HG03342 (cell line): Measurements from ENCODE around the gene MED13L.
A peak's percentile ranks its signal among the peaks of the same experiment; 100 is the strongest.

Experiments used
- ATAC-seq: cut with Tn5 transposase; IDR thresholded peaks from one replicate; pipeline ENCODE4 v1.9.1; 2021; ENCODE audit warnings: mild to moderate bottlenecking, moderate library complexity; ENCODE audit not compliant: unreplicated experiment

The MED13L gene

GRCh38 chr12:116277467-116278278 lies at the start of gene MED13L:
Gene MED13L (minus strand): TSS chr12:116277693. CDS start chr12:116277131, 562 bp downstream.
- ATAC-seq, result peak; percentile 78

DNA sequence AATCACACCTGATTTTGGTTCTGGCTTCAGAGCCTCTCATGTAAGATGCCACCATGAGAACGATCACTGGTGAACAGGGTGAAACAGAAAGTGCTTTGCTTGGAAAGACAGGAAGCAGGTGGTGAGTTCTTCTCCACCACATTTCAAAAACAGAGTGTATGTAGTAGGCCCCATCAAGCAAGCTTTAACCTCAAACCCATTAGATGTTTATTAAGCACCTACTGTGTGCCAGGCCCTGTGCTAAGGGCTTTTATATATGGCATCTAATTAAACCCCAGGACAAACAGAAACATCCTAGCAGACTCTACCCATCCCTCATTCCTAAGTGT lies 47.8 kb upstream of the MED13L start:
- ATAC-seq, result peak; percentile 82

- ATAC-seq, result no peak
These were observed 47.3 kb upstream of the MED13L start for GRCh38 chr12:116324654-116325335.

DNA sequence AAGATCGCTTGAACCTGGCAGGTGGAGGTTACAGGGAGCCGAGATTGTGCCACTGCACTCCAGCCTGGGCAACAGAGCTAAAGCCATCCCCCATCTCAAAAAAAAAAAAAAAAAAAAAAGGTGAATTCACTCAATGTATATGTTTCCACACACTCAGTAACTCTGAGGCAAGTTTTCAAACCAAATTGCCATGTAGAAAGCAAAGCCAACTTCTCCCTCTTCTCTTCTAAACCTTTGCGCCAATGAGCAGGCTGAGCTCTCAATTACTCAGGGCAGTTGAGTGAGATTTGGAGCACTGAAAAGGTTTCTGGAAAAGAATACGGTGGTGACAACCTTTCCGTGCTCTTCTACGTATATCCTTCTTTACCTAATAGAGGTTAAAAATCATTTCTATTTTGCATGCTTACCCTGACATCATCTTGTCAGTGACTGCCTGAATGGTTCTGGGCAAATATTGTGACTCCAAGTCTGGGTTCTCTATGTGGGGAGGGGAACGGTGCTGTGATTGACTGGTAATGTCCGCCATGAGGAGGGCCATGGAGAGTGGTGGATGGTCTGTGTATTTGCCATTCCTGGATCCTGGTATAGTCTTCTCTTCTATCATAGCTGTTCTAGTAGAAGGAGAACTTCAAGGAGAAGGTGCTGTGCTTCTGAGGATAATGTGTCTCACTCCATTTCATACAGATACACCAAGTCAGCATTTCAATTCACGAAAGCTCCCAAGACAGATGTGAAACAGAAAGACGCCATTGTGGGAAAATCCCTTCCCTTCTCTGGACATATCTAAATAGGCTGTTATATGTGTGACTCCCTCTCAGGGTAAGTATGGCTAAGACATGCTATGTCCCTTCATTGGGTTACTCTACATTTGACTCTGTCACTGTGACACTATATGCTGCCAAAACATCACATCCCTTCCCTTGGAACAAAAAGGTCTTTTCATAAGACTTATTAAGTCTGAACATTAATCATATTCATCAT lies 46.2 kb upstream of the MED13L start:
- no peak for ATAC-seq

DNA sequence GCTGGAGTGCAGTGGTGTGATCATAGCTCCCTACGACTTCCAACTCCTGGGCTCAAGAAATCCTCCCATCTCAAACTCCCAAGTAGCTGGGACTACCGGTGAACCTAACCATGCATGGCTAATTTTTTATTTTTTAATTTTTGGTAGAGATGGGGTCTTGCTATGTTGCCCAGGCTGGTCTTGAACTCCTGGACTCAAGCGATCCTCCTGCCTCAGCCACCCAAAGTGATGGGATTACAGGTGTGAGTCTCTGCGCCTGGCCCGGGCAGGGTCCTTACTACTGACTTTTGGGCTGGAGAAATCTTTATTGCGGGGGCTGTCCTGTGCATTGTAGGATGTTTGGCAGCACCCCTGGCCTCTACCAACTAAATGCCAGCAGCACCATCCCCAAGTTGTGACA lies 44.4 kb upstream of the MED13L start:
- ATAC-seq, result no peak

GRCh38 chr12:116320791-116321217 lies 43.3 kb upstream of the MED13L start:
- ATAC-seq, result no peak

DNA sequence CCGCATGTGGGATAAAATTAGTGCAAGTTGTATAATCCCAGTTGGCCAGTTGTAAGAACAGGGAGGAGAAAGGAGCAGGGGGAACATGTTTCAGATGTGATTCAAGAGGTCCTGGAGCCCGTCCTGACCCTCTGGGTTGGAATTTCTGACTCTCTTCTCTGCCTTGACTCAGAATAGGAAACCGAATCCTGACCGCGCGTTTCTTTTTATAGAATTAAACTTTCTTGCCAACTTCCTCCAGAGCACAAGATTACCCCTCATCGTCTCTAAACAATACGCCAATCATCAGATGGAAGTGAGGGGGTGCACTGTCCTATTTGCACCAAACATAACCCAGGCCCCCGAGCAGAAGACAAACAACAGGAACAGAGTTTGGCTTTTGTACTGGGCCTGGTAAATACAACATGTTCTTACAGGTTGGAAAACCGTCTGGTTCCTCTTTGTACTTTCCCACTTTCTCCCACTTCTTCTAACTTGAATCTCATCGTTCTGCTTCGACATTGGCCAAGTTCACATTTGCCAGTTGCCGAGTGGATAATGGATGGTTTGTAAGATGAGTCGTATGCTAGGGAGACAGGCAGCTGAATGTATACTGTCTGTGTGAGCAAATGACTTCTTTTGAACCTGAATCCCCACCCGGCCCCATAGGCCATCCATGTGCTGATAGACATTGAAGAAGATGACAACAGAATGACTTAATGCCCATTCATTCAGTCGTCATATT lies 42.6 kb upstream of the MED13L start:
- ATAC-seq, result no peak

GRCh38 chr12:116319233-116319897 lies 41.9 kb upstream of the MED13L start:
- ATAC-seq, result no peak

GRCh38 chr12:116318576-116319232 lies 41.2 kb upstream of the MED13L start:
- no peak for ATAC-seq

GRCh38 chr12:116317986-116318575 lies 40.6 kb upstream of the MED13L start:
- no peak for ATAC-seq

GRCh38 chr12:116317139-116317538 lies 39.6 kb upstream of the MED13L start:
- ATAC-seq, result no peak

GRCh38 chr12:116314477-116314876 lies 37.0 kb upstream of the MED13L start:
- no peak for ATAC-seq

GRCh38 chr12:116313194-116313927 lies 35.9 kb upstream of the MED13L start:
- no peak for ATAC-seq

- no peak for ATAC-seq
These were observed 32.6 kb upstream of the MED13L start for GRCh38 chr12:116310082-116310481.

DNA sequence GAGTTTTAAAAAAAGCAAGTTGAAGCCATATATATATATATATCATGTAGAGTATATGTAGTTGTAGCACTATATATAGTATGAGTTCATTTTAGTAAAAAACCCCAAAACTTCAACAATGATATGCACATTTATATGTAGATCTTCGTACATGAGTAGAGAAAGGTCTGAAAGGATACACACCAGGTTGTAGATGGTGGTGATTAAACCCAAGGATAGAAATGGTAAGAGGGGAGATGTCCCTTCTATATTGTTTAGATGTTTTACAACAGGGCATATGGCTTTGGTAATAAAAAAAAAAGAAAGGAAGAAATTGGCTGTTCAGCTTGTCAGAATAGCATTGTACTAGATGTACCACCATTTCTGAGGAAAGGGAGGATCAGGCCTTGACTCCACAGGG lies 31.9 kb upstream of the MED13L start:
- ATAC-seq, result no peak

DNA sequence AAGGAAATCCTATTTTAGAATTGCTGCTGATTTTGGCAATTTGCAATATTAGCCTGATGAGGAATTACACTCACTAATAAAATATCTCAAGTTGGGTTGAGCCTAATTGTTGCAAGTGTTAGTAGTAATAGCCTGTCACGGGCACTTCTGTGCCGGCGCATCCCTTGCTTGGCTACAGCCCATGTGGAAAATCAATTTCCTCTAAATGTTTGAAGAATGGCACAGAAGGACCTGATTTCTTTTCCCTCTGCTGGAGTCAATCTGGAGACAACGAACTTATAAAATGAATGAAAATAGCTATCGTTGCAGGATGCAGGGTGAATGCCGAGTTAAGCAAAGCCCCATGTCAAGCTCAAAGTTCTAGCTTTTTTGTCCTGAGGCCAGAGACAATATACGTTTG lies 31.2 kb upstream of the MED13L start:
- ATAC-seq, result no peak

DNA sequence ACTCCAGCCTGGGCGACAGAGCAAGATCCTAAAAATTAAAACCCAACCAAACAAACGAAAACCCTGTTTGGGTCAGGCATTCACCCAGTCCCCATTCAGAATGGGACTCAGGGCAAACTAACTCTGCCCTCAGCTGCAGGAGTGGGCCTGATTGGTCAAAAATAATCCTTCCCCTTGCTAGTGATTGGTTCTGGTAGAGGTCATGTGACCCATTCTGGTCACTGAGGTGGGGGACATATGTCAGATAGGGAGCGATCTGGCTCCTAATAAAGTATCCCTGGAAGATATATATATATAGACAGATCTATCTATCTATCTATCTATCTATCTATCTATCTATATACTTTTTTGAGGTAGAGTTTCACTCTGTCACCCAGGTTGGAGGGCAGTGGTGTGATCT lies 29.5 kb upstream of the MED13L start:
- ATAC-seq, result no peak

DNA sequence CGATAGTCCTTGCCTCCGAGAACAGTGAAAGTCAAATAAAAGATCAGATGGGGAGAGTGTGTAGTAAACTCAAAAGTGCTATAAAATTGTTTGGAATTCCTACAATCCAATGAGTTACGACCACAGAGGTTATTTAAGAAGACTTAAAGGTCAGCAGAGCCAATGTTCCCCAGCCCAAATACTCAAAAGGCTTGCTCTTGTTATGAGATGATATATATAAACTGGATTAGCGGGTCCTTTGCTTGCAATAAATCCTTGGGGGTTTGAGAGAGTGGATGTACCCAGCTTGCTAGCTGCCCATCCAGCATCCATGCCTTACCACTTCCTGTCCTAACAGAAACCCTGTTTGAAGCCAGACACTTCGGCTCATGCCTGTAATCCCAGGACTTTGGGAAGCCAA lies 29.0 kb upstream of the MED13L start:
- no peak for ATAC-seq

DNA sequence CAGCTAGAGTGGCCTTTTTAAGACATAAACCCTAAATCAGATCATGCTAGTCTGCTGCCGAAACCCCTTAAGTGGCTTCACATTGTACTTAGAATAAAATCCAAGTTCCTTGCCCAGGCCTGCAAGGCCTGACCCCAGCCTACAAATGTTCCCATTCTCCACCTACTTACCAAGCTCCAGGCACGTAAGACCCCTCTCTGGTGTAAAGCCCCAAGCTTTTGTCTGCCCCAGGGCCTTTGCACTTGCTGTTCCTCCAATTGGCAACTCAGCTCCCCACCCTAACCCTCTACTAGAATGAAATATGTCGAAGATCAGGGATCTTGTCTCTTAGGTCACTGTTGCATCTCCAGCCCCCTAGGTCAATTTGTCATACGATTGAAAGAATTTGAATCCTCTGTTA lies 27.1 kb upstream of the MED13L start:
- no peak for ATAC-seq
